K562 (cell line): ENCODE results near the gene CLTB.

Experiments
- CGGBP1 ChIP-seq: fragments of 250-450 bp; sonication (Bioruptor Pico); IDR thresholded peaks from 2 replicates; pipeline ENCODE4 v1.9.0; 2021; ENCODE audit warnings: mild to moderate bottlenecking
- CTCF ChIP-seq, 3 experiments: IDR thresholded peaks in 2 of 3; conservative IDR thresholded peaks in 1 of 3; 2 replicates each; pipeline ENCODE4 v1.5.1; 2011 to 2012; ENCODE audit warnings: low read length in 3 of 3, mild to moderate bottlenecking in 3 of 3, control low read depth in 2 of 3, improper control_type of control experiment in 1 of 3, inconsistent platforms in 1 of 3, low read depth in 1 of 3, mixed read lengths in 1 of 3, moderate library complexity in 1 of 3; ENCODE audit not compliant: insufficient read depth in 2 of 3
- ELF1 ChIP-seq: fragments of 200-800 bp; sonication (Bioruptor generic); IDR thresholded peaks from 2 replicates; pipeline ENCODE4 v1.6.1; 2016; ENCODE audit warnings: missing genetic modification characterization, missing compliant biosample characterization
- ETV5 ChIP-seq: sonication (generic); formaldehyde crosslinking; IDR thresholded peaks from 2 replicates; pipeline ENCODE4 v1.4.0; 2020; ENCODE audit warnings: low read depth, mild to moderate bottlenecking, missing genetic modification reagents
- LARP7 ChIP-seq: fragments of 450-650 bp; IDR thresholded peaks from 2 replicates; pipeline ENCODE4 v1.6.1; 2016
- MAFK ChIP-seq: IDR thresholded peaks from 2 replicates; pipeline ENCODE4 v1.6.1; 2011; ENCODE audit warnings: low read length, improper control_type of control experiment
- SMC3 ChIP-seq: conservative IDR thresholded peaks from 2 replicates; pipeline ENCODE4 v1.6.1; 2011; ENCODE audit warnings: low read depth, low read length, improper control_type of control experiment; ENCODE audit not compliant: insufficient read depth
- SRSF1 ChIP-seq: fragments of 200-400 bp; formaldehyde crosslinking; IDR thresholded peaks from 2 replicates; pipeline ENCODE4 v1.6.1; 2017; ENCODE audit warnings: mild to moderate bottlenecking, low read depth, low read length, moderate library complexity
- TSHZ1 ChIP-seq: fragments of 250-450 bp; sonication (Bioruptor Pico); IDR thresholded peaks from 2 replicates; pipeline ENCODE4 v1.4.0; 2020; ENCODE audit warnings: mild to moderate bottlenecking, moderate library complexity
- ZNF232 ChIP-seq: sonication (generic); formaldehyde crosslinking; IDR thresholded peaks from 2 replicates; pipeline ENCODE4 v1.8.0; 2022; ENCODE audit warnings: mild to moderate bottlenecking, missing genetic modification reagents
- ZNF589 ChIP-seq: fragments of 200-800 bp; sonication (Bioruptor generic); IDR thresholded peaks from 2 replicates; pipeline ENCODE4 v1.6.1; 2016; ENCODE audit warnings: low read depth, missing genetic modification characterization, missing compliant biosample characterization
- ZNF764 ChIP-seq: fragments of 250-450 bp; sonication (Bioruptor Pico); IDR thresholded peaks from 2 replicates; pipeline ENCODE4 v1.4.0; 2020; ENCODE audit warnings: low read depth, mild to moderate bottlenecking, moderate library complexity
- ZNF830 ChIP-seq: fragments of 250-450 bp; sonication (Bioruptor Pico); IDR thresholded peaks from 2 replicates; pipeline ENCODE4 v1.5.0; 2021; ENCODE audit warnings: mild to moderate bottlenecking

- TF ChIP-seq ELF1 (tag), result no peak
- no peak for TF ChIP-seq SRSF1
- no peak for TF ChIP-seq ZNF830 (CRISPR knock-in tag)
- no peak for TF ChIP-seq CTCF (IDR thresholded peaks at IDR 0.05 in 2 of 3, conservative IDR thresholded peaks at IDR 0.05 in 1 of 3; ENCODE audit: insufficient read depth in 2 of 3, low read depth in 1 of 3, low read length in 3 of 3)
- no peak for TF ChIP-seq ZNF232 (CRISPR knock-in tag)
- TF ChIP-seq LARP7, result no peak
- no peak for TF ChIP-seq CGGBP1 (CRISPR knock-in tag)
- TF ChIP-seq MAFK, result no peak
- no peak for TF ChIP-seq ZNF764 (CRISPR knock-in tag)
- TF ChIP-seq ZNF589 (CRISPR knock-in tag), result no peak
- TF ChIP-seq TSHZ1, result no peak
- no peak for TF ChIP-seq ETV5 (CRISPR knock-in tag)
- no peak for TF ChIP-seq SMC3
Observed at GRCh38 chr5:176408590-176408989, 7.7 kb downstream of the CLTB start.
